Measurements from ENCODE around the gene REXO1. TPM values are rescaled to one million over a fixed set of nuclear protein-coding genes. Genes with fewer than 3 reads are reported as not detected.

Gene REXO1
- total RNA-seq, 2 experiments from 2014 or later = 47.9 to 52.9 TPM

DNA sequence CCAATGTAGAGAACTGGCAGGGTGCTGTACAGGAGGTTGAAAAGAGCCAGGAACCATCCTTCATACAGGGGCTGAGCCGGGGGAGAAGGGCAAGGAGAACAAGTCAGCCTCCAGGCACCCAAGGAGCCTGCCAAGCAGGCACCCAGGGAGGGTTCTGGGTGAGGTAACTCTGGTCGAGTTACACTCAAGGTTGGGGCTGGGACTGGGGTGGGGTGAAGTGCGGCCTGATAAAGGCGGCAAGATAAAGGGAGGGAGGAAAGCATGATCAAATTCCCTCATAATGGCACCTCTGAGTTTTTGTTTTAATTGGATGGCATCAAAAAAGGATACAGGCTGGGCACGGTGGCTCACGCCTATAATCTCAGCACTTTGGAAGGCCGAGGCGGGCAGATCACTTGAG lies 61.2 kb downstream of the REXO1 start:
- no peak overlapping the region for H3K4me3 Mint-ChIP-seq
- H3K36me3 Mint-ChIP-seq (ENCODE audit: low read depth) = no peaks in the 10 kb centered on the region

DNA sequence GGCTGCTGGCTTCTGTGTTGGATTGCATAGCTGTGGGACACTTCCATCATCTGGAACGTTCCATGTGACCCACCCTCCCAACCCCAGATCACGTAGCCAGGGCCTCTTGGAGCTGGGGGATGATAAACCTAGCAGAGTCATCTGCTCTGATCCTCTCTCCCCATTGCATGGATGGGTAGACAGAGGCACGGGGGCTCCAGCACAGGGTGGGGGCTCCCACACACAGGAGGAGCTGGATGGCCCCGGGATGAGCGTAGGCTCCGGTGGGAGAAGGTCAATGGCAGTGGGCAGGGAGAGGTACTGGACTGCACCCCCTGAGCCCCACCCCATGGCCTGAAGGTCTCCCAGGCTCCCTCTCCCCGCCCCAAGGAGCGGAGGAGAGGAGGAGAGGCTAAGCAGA lies 61.6 kb downstream of the REXO1 start:
- no peaks in the 10 kb centered on the region for H3K4me1 Mint-ChIP-seq (ENCODE audit: low read depth)
- CTCF ChIA-PET = no interaction called here
- peaks cover 8% of the 10 kb centered on the region for H3K27me3 Mint-ChIP-seq (ENCODE audit: low read depth)
- no peak overlapping the region for H3K27ac Mint-ChIP-seq
- H3K9me3 Mint-ChIP-seq (ENCODE audit: insufficient read depth) = no peaks in the 10 kb centered on the region
- POLR2A ChIA-PET = no interaction called here
- ATAC-seq (no peak), DNase-seq (no peak)
- H3K36me3 Mint-ChIP-seq (ENCODE audit: low read depth) = no peaks in the 10 kb centered on the region
- no peak overlapping the region for H3K4me3 Mint-ChIP-seq

More for the DNA sequence above, 61.2 kb downstream of the REXO1 start:
- Mint-ChIP-seq H3K27me3 (ENCODE audit: low read depth) (peaks cover 8% of the 10 kb centered on the region), H3K4me1 (ENCODE audit: low read depth) (no peaks in the 10 kb centered on the region), H3K27ac (no peak overlapping the region), H3K9me3 (ENCODE audit: insufficient read depth) (no peaks in the 10 kb centered on the region)
- POLR2A ChIA-PET = no interaction called here
- DNase-seq (no peak), ATAC-seq (no peak)
- CTCF ChIA-PET = interaction anchor here (1.2 kb wide), 1 partner anchor 39 kb away, joined by 6 read pairs; no protein-coding TSS in a partner anchor

DNA sequence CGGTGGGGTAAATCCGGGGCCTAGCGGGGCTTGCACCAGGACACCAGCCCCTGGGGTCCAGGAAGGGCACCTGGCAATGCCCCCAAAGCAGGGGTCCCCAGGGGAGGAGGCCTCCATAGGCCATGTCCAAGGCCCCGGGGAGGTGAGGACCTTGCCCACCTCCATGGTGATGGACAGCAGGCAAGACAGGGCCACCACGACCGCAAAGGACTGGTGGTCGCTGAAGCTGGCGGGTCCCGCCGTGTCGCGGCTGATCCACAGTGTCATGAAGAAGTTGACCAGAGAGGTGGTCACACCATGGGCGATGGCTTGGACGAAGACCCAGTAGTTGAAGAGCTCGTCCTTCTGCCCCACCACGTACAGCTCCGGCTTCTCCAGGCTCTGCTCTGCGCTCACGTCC lies 63.0 kb downstream of the REXO1 start:
- Mint-ChIP-seq H3K4me3 (no peak overlapping the region), H3K4me1 (ENCODE audit: low read depth) (no peaks in the 10 kb centered on the region), H3K36me3 (ENCODE audit: low read depth) (no peaks in the 10 kb centered on the region), H3K9me3 (ENCODE audit: insufficient read depth) (no peaks in the 10 kb centered on the region), H3K27me3 (ENCODE audit: low read depth) (peaks cover 13% of the 10 kb centered on the region), H3K27ac (no peak overlapping the region)
- no peak for DNase-seq
- no peak for ATAC-seq
- CTCF ChIA-PET = interaction anchor here (1.0 kb wide), 1 partner anchor 41 kb away, joined by 3 read pairs; no protein-coding TSS in a partner anchor
- POLR2A ChIA-PET = no interaction called here

DNA sequence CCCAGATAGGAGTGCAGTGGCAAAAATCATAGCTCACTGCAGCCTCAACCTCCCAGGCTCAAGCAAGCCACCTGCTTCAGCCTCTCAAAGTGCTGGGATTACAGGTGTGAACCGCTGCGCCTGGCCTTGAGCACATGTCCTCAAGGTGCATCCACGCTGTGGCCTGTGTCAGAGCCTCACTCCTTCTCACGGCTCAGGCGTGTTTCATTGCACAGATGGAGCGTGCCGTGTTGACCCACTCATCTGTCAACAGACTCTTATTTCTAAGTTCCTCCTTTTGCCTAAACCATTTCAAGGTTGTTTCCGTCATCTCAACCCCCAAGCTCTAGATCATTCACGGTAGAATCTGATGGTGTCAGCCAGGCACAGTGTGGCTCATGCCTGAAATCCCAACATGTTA lies 64.4 kb downstream of the REXO1 start:
- Mint-ChIP-seq H3K36me3 (ENCODE audit: low read depth) (no peaks in the 10 kb centered on the region), H3K4me3 (no peak overlapping the region), H3K27me3 (ENCODE audit: low read depth) (peaks cover 23% of the 10 kb centered on the region), H3K9me3 (ENCODE audit: insufficient read depth) (no peaks in the 10 kb centered on the region), H3K4me1 (ENCODE audit: low read depth) (no peaks in the 10 kb centered on the region), H3K27ac (no peak overlapping the region)
- ATAC-seq (no peak), DNase-seq (no peak)
- CTCF ChIA-PET = interaction anchor here (1.6 kb wide), 1 partner anchor 9 kb away, joined by 4 read pairs; no protein-coding TSS in a partner anchor
- POLR2A ChIA-PET = no interaction called here

DNA sequence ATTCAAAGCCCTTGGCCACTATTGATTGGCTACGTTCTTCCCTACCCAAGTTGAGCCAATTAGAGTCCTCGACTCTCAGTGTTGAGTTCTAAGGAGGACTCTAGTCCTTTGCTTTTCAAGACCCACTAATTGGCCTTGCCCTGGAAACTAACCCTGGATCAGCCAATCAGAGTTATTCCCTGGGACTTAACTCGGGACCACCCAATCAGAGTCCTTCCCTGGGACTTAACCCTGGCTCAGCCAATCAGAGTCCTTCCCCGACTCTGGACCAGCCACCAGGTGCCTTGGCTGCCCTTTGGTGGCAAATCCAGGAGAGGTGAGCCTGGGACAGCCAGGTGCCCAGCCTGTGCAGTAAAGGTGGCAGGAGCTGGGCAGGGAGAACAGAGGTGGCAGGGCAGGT lies 64.9 kb downstream of the REXO1 start:
- H3K9me3 Mint-ChIP-seq (ENCODE audit: insufficient read depth) = no peaks in the 10 kb centered on the region
- peaks cover 27% of the 10 kb centered on the region for H3K27me3 Mint-ChIP-seq (ENCODE audit: low read depth)
- H3K4me3 Mint-ChIP-seq = no peak overlapping the region
- H3K27ac Mint-ChIP-seq = no peak overlapping the region
- ChIA-PET CTCF (interaction anchor here (1.4 to 1.6 kb wide), 2 partner anchors 10 to 12 kb away, joined by 3 to 4 read pairs; no protein-coding TSS in a partner anchor), POLR2A (no interaction called here)
- no peaks in the 10 kb centered on the region for H3K36me3 Mint-ChIP-seq (ENCODE audit: low read depth)
- H3K4me1 Mint-ChIP-seq (ENCODE audit: low read depth) = no peaks in the 10 kb centered on the region
- ATAC-seq (no peak), DNase-seq (no peak)

DNA sequence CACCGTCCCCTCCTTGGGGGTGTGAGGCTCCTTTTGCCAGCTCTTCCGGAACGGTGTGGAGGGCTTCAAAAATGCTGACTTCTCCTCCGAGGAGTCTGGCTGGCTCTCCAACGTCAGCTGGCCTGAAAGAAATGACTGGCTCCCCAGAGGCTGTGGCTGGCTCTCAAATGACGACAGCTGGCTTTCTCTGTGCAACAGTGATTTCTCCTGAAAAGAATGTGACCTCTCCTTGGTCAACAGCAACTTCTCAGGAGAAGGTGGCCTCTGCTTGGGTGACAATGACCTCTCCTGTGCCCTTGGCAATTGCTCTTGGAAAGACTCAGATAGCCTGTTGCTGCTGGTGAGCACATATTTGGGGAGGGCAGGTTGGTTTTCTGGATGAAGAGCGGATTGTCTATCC lies 65.8 kb downstream of the REXO1 start:
- H3K36me3 Mint-ChIP-seq (ENCODE audit: low read depth) = no peaks in the 10 kb centered on the region
- H3K27ac Mint-ChIP-seq = no peak overlapping the region
- no peaks in the 10 kb centered on the region for H3K4me1 Mint-ChIP-seq (ENCODE audit: low read depth)
- ATAC-seq (no peak), DNase-seq (no peak)
- ChIA-PET CTCF (interaction anchor here (0.8 to 1.6 kb wide), 6 partner anchors 9 to 61 kb away, joined by 3 to 6 read pairs (median 4); no protein-coding TSS in a partner anchor), POLR2A (no interaction called here)
- H3K9me3 Mint-ChIP-seq (ENCODE audit: insufficient read depth) = no peaks in the 10 kb centered on the region
- no peak overlapping the region for H3K4me3 Mint-ChIP-seq
- H3K27me3 Mint-ChIP-seq (ENCODE audit: low read depth) = peaks cover 28% of the 10 kb centered on the region

DNA sequence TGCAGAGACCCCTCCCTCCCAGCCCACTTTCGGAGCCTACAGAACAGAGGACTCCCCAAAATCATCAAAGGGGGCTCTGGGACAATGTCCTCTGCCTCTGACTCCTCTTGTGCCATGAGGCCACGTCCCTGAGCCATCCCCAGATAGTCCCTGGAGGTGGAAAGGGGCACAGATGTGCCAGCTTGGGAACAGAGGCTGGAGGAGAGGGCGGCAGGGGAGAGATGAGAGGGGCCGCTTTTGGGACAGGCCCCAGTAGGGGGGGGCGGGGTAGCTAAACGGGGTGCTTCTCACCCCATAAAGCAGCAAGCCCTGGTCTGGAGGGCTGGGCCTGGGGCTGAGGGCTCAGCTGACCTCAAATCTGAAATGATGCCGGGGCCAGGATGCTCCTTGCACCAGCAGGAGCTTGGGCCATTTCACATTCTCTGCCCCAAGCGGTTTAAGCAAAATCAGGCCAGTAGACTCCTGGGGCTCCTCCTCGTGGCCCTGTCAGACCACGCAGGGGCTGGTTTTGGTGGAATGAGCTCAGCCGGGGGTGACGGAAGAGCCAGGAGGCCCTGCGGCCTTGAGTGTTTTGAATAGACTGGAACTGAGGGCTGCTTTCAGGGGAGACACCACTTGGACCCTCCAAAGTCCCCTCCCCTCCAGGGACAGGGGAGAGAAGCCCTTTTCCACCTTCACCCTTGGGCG lies 67.9 kb downstream of the REXO1 start:
- POLR2A ChIA-PET = no interaction called here
- CTCF ChIA-PET = interaction anchor here (0.9 to 1.9 kb wide), 7 partner anchors 10 to 108 kb away, joined by 3 to 17 read pairs (median 4); no protein-coding TSS in a partner anchor
- Mint-ChIP-seq H3K27me3 (ENCODE audit: low read depth) (peaks cover 38% of the 10 kb centered on the region), H3K27ac (no peak overlapping the region), H3K4me3 (no peak overlapping the region), H3K36me3 (ENCODE audit: low read depth) (peaks cover 4% of the 10 kb centered on the region), H3K9me3 (ENCODE audit: insufficient read depth) (no peaks in the 10 kb centered on the region), H3K4me1 (ENCODE audit: low read depth) (no peaks in the 10 kb centered on the region)
- DNase-seq (no peak), ATAC-seq (no peak)

DNA sequence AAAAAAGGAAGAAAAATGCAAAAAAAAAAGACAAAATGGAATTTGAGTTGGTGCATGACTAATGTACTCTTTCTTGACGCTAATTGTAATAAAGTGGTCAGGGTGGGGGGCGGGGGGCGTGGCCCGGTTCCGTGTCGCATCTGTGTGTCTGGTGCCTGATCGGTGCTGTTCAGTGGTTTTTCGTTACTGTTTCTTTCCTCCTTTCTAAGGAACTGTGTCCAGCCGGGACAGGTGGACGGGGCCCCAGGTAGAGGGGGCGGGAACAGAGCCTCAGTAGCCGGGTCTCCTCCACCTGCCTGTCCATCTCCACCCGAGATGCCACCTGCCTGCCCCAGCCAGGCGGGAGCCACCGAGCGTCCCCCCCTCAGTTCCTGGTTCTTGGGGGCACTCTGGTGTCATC lies 68.7 kb downstream of the REXO1 start:
- Mint-ChIP-seq H3K27ac (no peak overlapping the region), H3K4me1 (ENCODE audit: low read depth) (no peaks in the 10 kb centered on the region), H3K27me3 (ENCODE audit: low read depth) (peaks cover 41% of the 10 kb centered on the region), H3K36me3 (ENCODE audit: low read depth) (peaks cover 4% of the 10 kb centered on the region), H3K9me3 (ENCODE audit: insufficient read depth) (no peaks in the 10 kb centered on the region), H3K4me3 (no peak overlapping the region)
- ChIA-PET POLR2A (no interaction called here), CTCF (no interaction called here)
- no peak for ATAC-seq
- DNase-seq = no peak

- peaks cover 48% of the 10 kb centered on the region for H3K27me3 Mint-ChIP-seq (ENCODE audit: low read depth)
- POLR2A ChIA-PET = no interaction called here
- H3K4me3 Mint-ChIP-seq = no peak overlapping the region
- H3K27ac Mint-ChIP-seq = no peak overlapping the region
- ATAC-seq (no peak), DNase-seq (no peak)
- CTCF ChIA-PET = interaction anchor here (0.8 to 1.5 kb wide), 3 partner anchors 9 to 49 kb away, joined by 3 to 5 read pairs (median 3); no protein-coding TSS in a partner anchor
- H3K36me3 Mint-ChIP-seq (ENCODE audit: low read depth) = peaks cover 4% of the 10 kb centered on the region
- H3K9me3 Mint-ChIP-seq (ENCODE audit: insufficient read depth) = no peaks in the 10 kb centered on the region
- H3K4me1 Mint-ChIP-seq (ENCODE audit: low read depth) = no peaks in the 10 kb centered on the region
These were observed 71.1 kb downstream of the REXO1 start for GRCh38 chr19:1777149-1777548.

DNA sequence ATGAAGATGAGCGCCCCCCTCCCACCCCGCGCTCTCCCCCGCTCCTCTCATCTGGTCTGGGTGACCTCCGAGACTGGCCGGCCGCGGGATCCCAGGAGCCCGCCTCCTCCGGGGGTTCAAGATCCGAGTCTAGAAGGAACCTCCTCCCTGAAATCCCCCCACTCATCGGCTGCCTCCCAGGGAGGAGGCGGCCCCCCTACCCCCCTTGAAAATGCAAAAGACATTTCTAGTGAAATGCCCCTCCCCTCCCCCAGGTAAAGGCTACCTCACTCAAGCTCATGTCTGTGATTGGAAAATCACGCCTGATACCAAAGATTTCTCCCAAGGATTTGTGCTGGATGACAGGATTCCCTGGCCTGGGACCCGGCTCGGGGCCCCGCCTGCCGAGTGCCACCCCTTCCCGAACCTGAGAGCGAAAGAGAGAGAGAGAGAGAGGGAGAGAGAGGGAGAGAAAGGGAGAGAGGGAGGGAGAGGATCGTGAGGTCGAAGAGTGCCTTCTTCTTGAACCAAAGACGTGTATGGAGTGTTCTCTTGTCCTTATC lies 71.6 kb downstream of the REXO1 start:
- Mint-ChIP-seq H3K27ac (no peak overlapping the region), H3K4me3 (no peak overlapping the region), H3K9me3 (ENCODE audit: insufficient read depth) (no peaks in the 10 kb centered on the region), H3K36me3 (ENCODE audit: low read depth) (peaks cover 4% of the 10 kb centered on the region), H3K27me3 (ENCODE audit: low read depth) (peaks cover 48% of the 10 kb centered on the region), H3K4me1 (ENCODE audit: low read depth) (no peaks in the 10 kb centered on the region)
- ATAC-seq (no peak), DNase-seq (no peak)
- CTCF ChIA-PET = interaction anchor here (1.5 kb wide), 1 partner anchor 29 kb away, joined by 3 read pairs; no protein-coding TSS in a partner anchor
- POLR2A ChIA-PET = no interaction called here

GRCh38 chr19:1775951-1776605 lies 72.2 kb downstream of the REXO1 start:
- DNase-seq (no peak), ATAC-seq (no peak)
- H3K36me3 Mint-ChIP-seq (ENCODE audit: low read depth) = peaks cover 6% of the 10 kb centered on the region
- H3K4me1 Mint-ChIP-seq (ENCODE audit: low read depth) = no peaks in the 10 kb centered on the region
- H3K9me3 Mint-ChIP-seq (ENCODE audit: insufficient read depth) = peaks cover 5% of the 10 kb centered on the region
- no peak overlapping the region for H3K4me3 Mint-ChIP-seq
- no peak overlapping the region for H3K27ac Mint-ChIP-seq
- ChIA-PET CTCF (no interaction called here), POLR2A (no interaction called here)
- peaks cover 51% of the 10 kb centered on the region for H3K27me3 Mint-ChIP-seq (ENCODE audit: low read depth)
